ENCODE results near the gene S100A5. TPM values are rescaled to one million over a fixed set of nuclear protein-coding genes. Genes with fewer than 3 reads are reported as not detected.

S100A5 gene
- total and polyA plus RNA-seq, 9 of the 15 experiments (the other 6 are each of a cell fraction or from before 2014, with no cell fraction given) = 0.56 to 1.4 (median 0.64) TPM; not detected in 5

GRCh38 chr1:153549741-153550397 is 9.1 kb upstream of the S100A5 start:
- ChIA-PET POLR2A (interaction anchor here (0.6 to 1.4 kb wide), 6 partner anchors 10 to 36 kb away, joined by 3 to 8 read pairs (median 3); no protein-coding TSS in a partner anchor), CTCF (ENCODE audit: low intra/inter-chr PET ratio) (no interaction called here)
- no peaks in the 10 kb centered on the region for H3K27me3 ChIP-seq (ENCODE audit: control insufficient read depth in 2 of 2, insufficient read depth in 2 of 2, low read length in 2 of 2)
- no peaks in the 10 kb centered on the region for H3K36me3 ChIP-seq (ENCODE audit: control insufficient read depth, insufficient read depth, low read length)
- DNase-seq (ENCODE audit: extremely low read depth in 1 of 4, low spot score in 3 of 4) (no peak), ATAC-seq (no peak), FAIRE-seq (no peak)
- no peak overlapping the region for H3K4me3 ChIP-seq
- H3K4me2 ChIP-seq (ENCODE audit: insufficient read depth, low read length) = no peak overlapping the region
- in situ Hi-C loops (cut with MboI) = no loop called here
- no peaks in the 10 kb centered on the region for H3K79me2 ChIP-seq (ENCODE audit: control insufficient read depth, insufficient read depth, low read length)
- peak overlapping the region; percentile 65; the same call in 1 of the 2 replicates for H2AFZ ChIP-seq (ENCODE audit: low read depth, low read length)
- BruUV-seq (replicated peaks) = no TSS peak
- no peaks in the 10 kb centered on the region for H3K9me3 ChIP-seq (replicated peaks; ENCODE audit: control insufficient read depth, insufficient read depth, low read depth, low read length)
- intact Hi-C loops (cut with micrococcal nuclease) = no loop called here
- H3K9ac ChIP-seq (ENCODE audit: insufficient read depth in 1 of 2, low read depth in 2 of 2, low read length in 2 of 2) = peak overlapping the region in 1 of 2 experiments; percentile 62; a peak in 2 of 4 replicates
- H4K20me1 ChIP-seq (replicated peaks; ENCODE audit: control insufficient read depth, insufficient read depth, low read length) = no peaks in the 10 kb centered on the region
- H3K27ac ChIP-seq (ENCODE audit: extremely low read depth, low read depth, low read length) = no peak overlapping the region
- H3K4me1 ChIP-seq (replicated peaks in 1 of 2; ENCODE audit: control insufficient read depth in 2 of 2, insufficient read depth in 2 of 2, low read length in 2 of 2) = peaks cover 46 to 56% of the 10 kb centered on the region in 2 experiments
- 59% methylated on average over 6 of the region's 6 CpGs for WGBS (ENCODE audit: insufficient coverage, low coverage, missing lambda C conversion rate)
- H3K9me1 ChIP-seq (ENCODE audit: control insufficient read depth, insufficient read depth, low read length) = no peaks in the 10 kb centered on the region
- TF ChIP-seq, protein P1, sequence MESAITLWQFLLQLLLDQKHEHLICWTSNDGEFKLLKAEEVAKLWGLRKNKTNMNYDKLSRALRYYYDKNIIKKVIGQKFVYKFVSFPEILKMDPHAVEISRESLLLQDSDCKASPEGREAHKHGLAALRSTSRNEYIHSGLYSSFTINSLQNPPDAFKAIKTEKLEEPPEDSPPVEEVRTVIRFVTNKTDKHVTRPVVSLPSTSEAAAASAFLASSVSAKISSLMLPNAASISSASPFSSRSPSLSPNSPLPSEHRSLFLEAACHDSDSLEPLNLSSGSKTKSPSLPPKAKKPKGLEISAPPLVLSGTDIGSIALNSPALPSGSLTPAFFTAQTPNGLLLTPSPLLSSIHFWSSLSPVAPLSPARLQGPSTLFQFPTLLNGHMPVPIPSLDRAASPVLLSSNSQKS (CRISPR knock-in tag; IDR thresholded peaks at IDR 0.05) = no peak
- TF ChIP-seq ZBTB7A (IDR thresholded peaks at IDR 0.05; ENCODE audit: borderline replicate concordance, control insufficient read depth, low read depth, low read length) (no peak), ZNF253 (CRISPR knock-in tag; conservative IDR thresholded peaks at IDR 0.05) (no peak), STAT5B (CRISPR knock-in tag; IDR thresholded peaks at IDR 0.05) (no peak), ZNF79 (CRISPR knock-in tag; IDR thresholded peaks at IDR 0.05; ENCODE audit: low read depth) (no peak), BRD9 (IDR thresholded peaks at IDR 0.05; ENCODE audit: low read depth, partially characterized antibody) (no peak), NCOA6 (IDR thresholded peaks at IDR 0.05) (no peak), NR3C1 (CRISPR knock-in tag; IDR thresholded peaks at IDR 0.05) (no peak), THRA (IDR thresholded peaks at IDR 0.05) (no peak)
- TF ChIP-seq, protein P2, sequence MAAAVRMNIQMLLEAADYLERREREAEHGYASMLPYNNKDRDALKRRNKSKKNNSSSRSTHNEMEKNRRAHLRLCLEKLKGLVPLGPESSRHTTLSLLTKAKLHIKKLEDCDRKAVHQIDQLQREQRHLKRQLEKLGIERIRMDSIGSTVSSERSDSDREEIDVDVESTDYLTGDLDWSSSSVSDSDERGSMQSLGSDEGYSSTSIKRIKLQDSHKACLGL (CRISPR knock-in tag; IDR thresholded peaks at IDR 0.05; ENCODE audit: borderline replicate concordance, poor library complexity, severe bottlenecking) = no peak

All from K562 (cell line).